GM12878 (cell line): ENCODE data around the gene BET1. TPM values are rescaled to one million over a fixed set of nuclear protein-coding genes. Genes with fewer than 3 reads are reported as not detected.
A peak's percentile ranks its signal among the peaks of the same experiment; 100 is the strongest.

Experiments
- ATAC-seq: fragments of 200-7000 bp; cut with Tn5 transposase; 3 replicates; pipeline ENCODE4 v1.9.1; 2020; ENCODE audit warnings: mild to moderate bottlenecking, moderate library complexity
- BruUV-seq: library from RNA; stranded (reverse); fragments of 400-500 nt; replicated peaks from 2 replicates; lab custom pipeline; 2021; lab: Mats Ljungman, UMichigan
- CTCF ChIA-PET: fragments of 300-600 bp; sonication (Branson Sonifier 250); formaldehyde crosslinking; extraction: SDS; loops from one replicate; lab custom pipeline; 2021; ENCODE audit warnings: inconsistent platforms; lab: Yijun Ruan, JAX
- POLR2A ChIA-PET: fragments of 350-600 bp; formaldehyde crosslinking; extraction: SDS; loops from one replicate; lab custom pipeline; 2021; ENCODE audit warnings: inconsistent platforms; lab: Charles Lee
- RAD21 ChIA-PET: fragments of 300-600 bp; sonication (Branson Sonifier 250); formaldehyde crosslinking; loops from one replicate; lab custom pipeline; 2023; ENCODE audit warnings: antibody characterized with exemption; ENCODE audit not compliant: unreplicated experiment; lab: Charles Lee
- SMC1A ChIA-PET: fragments of 300-600 bp; sonication (Branson Sonifier 250); formaldehyde crosslinking; loops from one replicate; lab custom pipeline; 2023; ENCODE audit not compliant: unreplicated experiment, uncharacterized antibody; lab: Charles Lee
- DNase-seq: peaks from one replicate; pipeline ENCODE4 v3.0.0-alpha.2; 2011; ENCODE audit warnings: low read depth, low spot score
- FAIRE-seq: peaks from 3 replicates; lab custom pipeline; 2011; peaks lifted over from hg19 to GRCh38; lab: Jason Lieb, UNC
- H2AFZ ChIP-seq: 2 replicates; pipeline ENCODE4 v1.6.0; 2011; ENCODE audit warnings: low read depth, low read length, control low read depth; ENCODE audit not compliant: control insufficient read depth
- H3K27ac ChIP-seq: 2 replicates; pipeline ENCODE4 v1.5.1; 2011; ENCODE audit warnings: control low read depth; ENCODE audit not compliant: control insufficient read depth, insufficient read depth
- H3K27me3 ChIP-seq, 2 experiments: replicated peaks in 1 of 2; 2 replicates each; pipeline versions ENCODE4 v1.6.0 to v1.6.1; 2011; ENCODE audit warnings: low read length in 1 of 2; ENCODE audit not compliant: control insufficient read depth in 2 of 2, insufficient read depth in 2 of 2
- H3K36me3 ChIP-seq, 2 experiments: 2 replicates each; pipeline ENCODE4 v1.5.1; 2011; ENCODE audit warnings: low read length in 1 of 2; ENCODE audit not compliant: control insufficient read depth in 2 of 2, insufficient read depth in 2 of 2
- H3K4me1 ChIP-seq: 2 replicates; pipeline ENCODE4 v1.6.1; 2011; ENCODE audit warnings: mild to moderate bottlenecking, low read length, moderate library complexity, mixed read lengths; ENCODE audit not compliant: control insufficient read depth, insufficient read depth
- H3K4me2 ChIP-seq: 2 replicates; pipeline ENCODE4 v1.6.0; 2011; ENCODE audit warnings: control low read depth; ENCODE audit not compliant: control insufficient read depth, insufficient read depth
- H3K4me3 ChIP-seq: fragments of 200-600 bp; sonication (generic); 2 replicates; pipeline ENCODE4 v1.5.1; 2016
- H3K79me2 ChIP-seq: 2 replicates; pipeline ENCODE4 v1.6.0; 2011; ENCODE audit warnings: low read length; ENCODE audit not compliant: control insufficient read depth, insufficient read depth
- H3K9ac ChIP-seq: 2 replicates; pipeline ENCODE4 v1.8.0; 2011; ENCODE audit warnings: low read length, control low read depth, mixed read lengths; ENCODE audit not compliant: control insufficient read depth, insufficient read depth
- H3K9me3 ChIP-seq: replicated peaks from 3 replicates; pipeline ENCODE4 v1.5.1; 2011; ENCODE audit warnings: mild to moderate bottlenecking, low read length; ENCODE audit not compliant: control insufficient read depth, insufficient read depth
- H4K20me1 ChIP-seq: 2 replicates; pipeline ENCODE4 v1.6.0; 2011; ENCODE audit not compliant: control insufficient read depth, insufficient read depth
- BHLHE40 ChIP-seq, 2 experiments: fragments of 450-650 bp in 1 of 2; IDR thresholded peaks; 2 replicates each; pipeline ENCODE4 v1.6.1; 2011 to 2017; ENCODE audit warnings: low read depth in 2 of 2, borderline replicate concordance in 1 of 2, improper control_type of control experiment in 1 of 2, low read length in 1 of 2, mild to moderate bottlenecking in 1 of 2
- CBX5 ChIP-seq: sonication (generic); IDR thresholded peaks from 2 replicates; pipeline ENCODE4 v1.6.1; 2016; ENCODE audit warnings: low read depth, moderate library complexity, mild to moderate bottlenecking, inconsistent platforms
- EED ChIP-seq: sonication (generic); IDR thresholded peaks from 2 replicates; pipeline ENCODE4 v1.6.1; 2016; ENCODE audit warnings: antibody characterized with exemption, low read depth
- ETV6 ChIP-seq, 2 experiments: fragments of 450-650 bp in 1 of 2; IDR thresholded peaks in 1 of 2; conservative IDR thresholded peaks in 1 of 2; 2 replicates each; pipeline ENCODE4 v1.6.1; 2014; ENCODE audit warnings: antibody characterized with exemption in 1 of 2, borderline replicate concordance in 1 of 2, low read depth in 1 of 2, mild to moderate bottlenecking in 1 of 2, moderate library complexity in 1 of 2
- HCFC1 ChIP-seq: fragments of 150-350 bp; IDR thresholded peaks from 2 replicates; pipeline ENCODE4 v1.6.1; 2014; ENCODE audit warnings: low read length
- IRF4 ChIP-seq: IDR thresholded peaks from 2 replicates; pipeline ENCODE4 v1.6.1; 2011; ENCODE audit warnings: low read depth, low read length
- KAT2A ChIP-seq: conservative IDR thresholded peaks from 2 replicates; pipeline ENCODE4 v1.6.1; 2011; ENCODE audit warnings: low read depth, low read length; ENCODE audit not compliant: control insufficient read depth
- MEF2B ChIP-seq: fragments of 450-650 bp; IDR thresholded peaks from 2 replicates; pipeline ENCODE4 v1.6.1; 2018; ENCODE audit warnings: mild to moderate bottlenecking, moderate library complexity; ENCODE audit not compliant: partially characterized antibody, poor library complexity, severe bottlenecking
- PML ChIP-seq: IDR thresholded peaks from 2 replicates; pipeline ENCODE4 v1.6.1; 2012; ENCODE audit warnings: low read length, inconsistent platforms
- RBBP5 ChIP-seq: fragments of 200-600 bp; sonication (generic); conservative IDR thresholded peaks from 2 replicates; pipeline ENCODE4 v1.6.1; 2016
- RFX5 ChIP-seq: IDR thresholded peaks from 2 replicates; pipeline ENCODE4 v1.6.1; 2011; ENCODE audit warnings: low read depth, low read length, improper control_type of control experiment
- RUNX3 ChIP-seq: IDR thresholded peaks from 2 replicates; pipeline ENCODE4 v1.6.1; 2012; ENCODE audit warnings: low read length, inconsistent platforms
- SMAD1 ChIP-seq: fragments of 450-650 bp; IDR thresholded peaks from 2 replicates; pipeline ENCODE4 v1.6.1; 2018; ENCODE audit warnings: mild to moderate bottlenecking, low read depth; ENCODE audit not compliant: partially characterized antibody
- SMARCA5 ChIP-seq: fragments of 450-650 bp; IDR thresholded peaks from 2 replicates; pipeline ENCODE4 v1.6.1; 2017; ENCODE audit warnings: mild to moderate bottlenecking
- SREBF1 ChIP-seq: IDR thresholded peaks from 2 replicates; pipeline ENCODE4 v1.6.1; 2012; ENCODE audit warnings: mild to moderate bottlenecking, low read length
- STAT1 ChIP-seq: fragments of 450-650 bp; conservative IDR thresholded peaks from 2 replicates; pipeline ENCODE4 v1.6.1; 2014; ENCODE audit warnings: antibody characterized with exemption, mild to moderate bottlenecking
- SUZ12 ChIP-seq: fragments of 200-600 bp; sonication (generic); IDR thresholded peaks from one replicate; pipeline ENCODE4 v1.6.1; 2018; ENCODE audit warnings: antibody characterized with exemption, mild to moderate bottlenecking; ENCODE audit not compliant: unreplicated experiment
- TBL1XR1 ChIP-seq: IDR thresholded peaks from 2 replicates; pipeline ENCODE4 v1.6.1; 2012; ENCODE audit warnings: low read depth, low read length, improper control_type of control experiment
- TCF3 ChIP-seq: IDR thresholded peaks from 2 replicates; pipeline ENCODE4 v1.6.1; 2012; ENCODE audit warnings: low read depth, mild to moderate bottlenecking, low read length, borderline replicate concordance; ENCODE audit not compliant: insufficient read depth
- YY1 ChIP-seq: IDR thresholded peaks from 2 replicates; pipeline ENCODE4 v1.6.1; 2011; ENCODE audit warnings: low read depth, mild to moderate bottlenecking, low read length
- ZBED1 ChIP-seq: IDR thresholded peaks from 2 replicates; pipeline ENCODE4 v1.6.1; 2016; ENCODE audit warnings: borderline replicate concordance
- WGBS: methylation state at CpG from one replicate; pipeline ENCODE4 v1.1.6; 2016; ENCODE audit warnings: low lambda C conversion rate; ENCODE audit not compliant: insufficient replicate concordance, insufficient coverage; ENCODE audit errors: missing lambda C conversion rate; 5-methylcytosine and 5-hydroxymethylcytosine counted together
- in situ Hi-C: fragments of 300-500 bp; cut with MboI; formaldehyde crosslinking; loops from 9 replicates; pipeline ENCODE4 v1.14.3; 2018; ENCODE audit warnings: mixed read lengths
- intact Hi-C: fragments of 100-400 bp; cut with micrococcal nuclease; formaldehyde crosslinking; loops from one replicate; pipeline ENCODE4 v1.14.2; 2022; ENCODE audit not compliant: unreplicated experiment
- polyA plus RNA-seq, 11 experiments: library from polyadenylated mRNA; depleted of rRNA in 4 of 11; unstranded in 6 of 11; stranded (reverse) in 5 of 11; fragments of >200 nt; fragmentation: Nextera tagmentation in 4 of 11; fragmentation: Illumina TruSeq in 1 of 11; extraction: Ambion mirVana in 4 of 11; extraction: Trizol in 1 of 11; gene quantifications; 1 replicate in 1 of 11; 2 replicates in 10 of 11; pipeline versions ENCODE4 v1.2.1 to v1.2.3, GENCODE V29; 2011 to 2016; ENCODE audit warnings: inconsistent platforms in 2 of 11, missing spikeins in 2 of 11, low read depth in 1 of 11
- total RNA-seq, 4 experiments: library from RNA; depleted of rRNA in 3 of 4; stranded (reverse); fragments of >200 nt in 3 of 4; fragmentation: Illumina TruSeq in 1 of 4; extraction: Trizol in 1 of 4; gene quantifications; 2 replicates each; pipeline versions ENCODE4 v1.2.1 to v1.2.3, GENCODE V29; 2013 to 2021
- TF ChIP-seq, protein P1 (sequence below): fragments of 450-650 bp; IDR thresholded peaks from 2 replicates; pipeline ENCODE4 v1.6.1; 2017; ENCODE audit warnings: mild to moderate bottlenecking, moderate library complexity
- TF ChIP-seq, protein P2 (sequence below): IDR thresholded peaks from 2 replicates; pipeline ENCODE4 v1.6.1; 2012; ENCODE audit warnings: low read depth, low read length, improper control_type of control experiment

Gene BET1
- total and polyA plus RNA-seq, 10 of the 15 experiments (the other 5 are each of a cell fraction or from before 2014, with no cell fraction given): 12.5 to 99.5 (median 28.4) TPM

DNA sequence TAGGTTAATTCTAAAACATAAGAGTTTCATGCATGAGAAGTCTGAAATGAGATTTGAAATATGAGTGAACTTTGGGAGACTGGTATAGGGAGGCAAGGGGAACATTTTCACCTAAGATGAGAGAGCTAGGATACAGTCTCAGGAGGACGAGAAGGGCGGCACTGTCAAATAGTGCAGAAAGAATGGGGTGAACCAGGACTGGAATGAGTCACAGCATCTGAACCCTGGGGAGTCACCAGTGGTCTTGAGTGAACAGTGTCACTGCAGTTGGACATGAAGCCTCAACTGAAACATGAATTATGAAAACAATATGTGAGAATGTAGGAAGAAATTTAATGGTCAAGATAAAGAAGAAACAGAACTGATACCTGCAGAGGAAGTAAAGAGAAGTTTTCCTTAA lies 48.9 kb downstream of the BET1 start:
- RAD21 ChIA-PET: no interaction called here
- TF ChIP-seq RUNX3 (peak; percentile 33; the same call in 1 of the 2 replicates), TCF3 (no peak), PML (no peak), IRF4 (peak; percentile 66; the same call in 1 of the 2 replicates), RBBP5 (no peak), BHLHE40 (IDR thresholded peaks at IDR 0.05; ENCODE audit: borderline replicate concordance in 1 of 2, low read depth in 2 of 2, low read length in 1 of 2) (no peak), YY1 (no peak), SMARCA5 (no peak), SMAD1 (no peak), CBX5 (no peak), MEF2B (no peak), ZBED1 (no peak), RFX5 (no peak), TBL1XR1 (no peak), EED (peak; percentile 42; the same call in 1 of the 2 replicates), SREBF1 (no peak), HCFC1 (no peak), STAT1 (no peak), ETV6 (conservative IDR thresholded peaks at IDR 0.05 in 1 of 2, IDR thresholded peaks at IDR 0.05 in 1 of 2; ENCODE audit: borderline replicate concordance in 1 of 2, low read depth in 1 of 2) (peak in 1 of 2 experiments; percentile 34; a peak in 1 of 4 replicates), SUZ12 (no peak), KAT2A (no peak)
- TF ChIP-seq, protein P1, sequence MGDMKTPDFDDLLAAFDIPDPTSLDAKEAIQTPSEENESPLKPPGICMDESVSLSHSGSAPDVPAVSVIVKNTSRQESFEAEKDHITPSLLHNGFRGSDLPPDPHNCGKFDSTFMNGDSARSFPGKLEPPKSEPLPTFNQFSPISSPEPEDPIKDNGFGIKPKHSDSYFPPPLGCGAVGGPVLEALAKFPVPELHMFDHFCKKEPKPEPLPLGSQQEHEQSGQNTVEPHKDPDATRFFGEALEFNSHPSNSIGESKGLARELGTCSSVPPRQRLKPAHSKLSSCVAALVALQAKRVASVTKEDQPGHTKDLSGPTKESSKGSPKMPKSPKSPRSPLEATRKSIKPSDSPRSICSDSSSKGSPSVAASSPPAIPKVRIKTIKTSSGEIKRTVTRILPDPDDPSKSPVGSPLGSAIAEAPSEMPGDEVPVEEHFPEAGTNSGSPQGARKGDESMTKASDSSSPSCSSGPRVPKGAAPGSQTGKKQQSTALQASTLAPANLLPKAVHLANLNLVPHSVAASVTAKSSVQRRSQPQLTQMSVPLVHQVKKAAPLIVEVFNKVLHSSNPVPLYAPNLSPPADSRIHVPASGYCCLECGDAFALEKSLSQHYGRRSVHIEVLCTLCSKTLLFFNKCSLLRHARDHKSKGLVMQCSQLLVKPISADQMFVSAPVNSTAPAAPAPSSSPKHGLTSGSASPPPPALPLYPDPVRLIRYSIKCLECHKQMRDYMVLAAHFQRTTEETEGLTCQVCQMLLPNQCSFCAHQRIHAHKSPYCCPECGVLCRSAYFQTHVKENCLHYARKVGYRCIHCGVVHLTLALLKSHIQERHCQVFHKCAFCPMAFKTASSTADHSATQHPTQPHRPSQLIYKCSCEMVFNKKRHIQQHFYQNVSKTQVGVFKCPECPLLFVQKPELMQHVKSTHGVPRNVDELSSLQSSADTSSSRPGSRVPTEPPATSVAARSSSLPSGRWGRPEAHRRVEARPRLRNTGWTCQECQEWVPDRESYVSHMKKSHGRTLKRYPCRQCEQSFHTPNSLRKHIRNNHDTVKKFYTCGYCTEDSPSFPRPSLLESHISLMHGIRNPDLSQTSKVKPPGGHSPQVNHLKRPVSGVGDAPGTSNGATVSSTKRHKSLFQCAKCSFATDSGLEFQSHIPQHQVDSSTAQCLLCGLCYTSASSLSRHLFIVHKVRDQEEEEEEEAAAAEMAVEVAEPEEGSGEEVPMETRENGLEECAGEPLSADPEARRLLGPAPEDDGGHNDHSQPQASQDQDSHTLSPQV: no peak
- TF ChIP-seq, protein P2, sequence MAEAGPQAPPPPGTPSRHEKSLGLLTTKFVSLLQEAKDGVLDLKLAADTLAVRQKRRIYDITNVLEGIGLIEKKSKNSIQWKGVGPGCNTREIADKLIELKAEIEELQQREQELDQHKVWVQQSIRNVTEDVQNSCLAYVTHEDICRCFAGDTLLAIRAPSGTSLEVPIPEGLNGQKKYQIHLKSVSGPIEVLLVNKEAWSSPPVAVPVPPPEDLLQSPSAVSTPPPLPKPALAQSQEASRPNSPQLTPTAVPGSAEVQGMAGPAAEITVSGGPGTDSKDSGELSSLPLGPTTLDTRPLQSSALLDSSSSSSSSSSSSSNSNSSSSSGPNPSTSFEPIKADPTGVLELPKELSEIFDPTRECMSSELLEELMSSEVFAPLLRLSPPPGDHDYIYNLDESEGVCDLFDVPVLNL: no peak

More for the DNA sequence above, 48.9 kb downstream of the BET1 start:
- no peak overlapping the region for H3K27ac ChIP-seq
- H3K27me3 ChIP-seq: no peaks in the 10 kb centered on the region
- no peaks in the 10 kb centered on the region for H3K36me3 ChIP-seq
- no peak overlapping the region for H3K4me3 ChIP-seq
- FAIRE-seq (no peak), DNase-seq (peak; percentile 19), ATAC-seq (peak; percentile 91)
- no peaks in the 10 kb centered on the region for H3K79me2 ChIP-seq
- in situ Hi-C loops: no loop called here
- no peak overlapping the region for H2AFZ ChIP-seq
- H3K4me2 ChIP-seq: no peak overlapping the region
- H3K9ac ChIP-seq: no peak overlapping the region
- H3K9me3 ChIP-seq: no peaks in the 10 kb centered on the region
- no TSS peak for BruUV-seq
- ChIA-PET SMC1A (no interaction called here), POLR2A (no interaction called here), CTCF (interaction anchor here (2.0 kb wide), 2 partner anchors 52 to 132 kb away, joined by 6 read pairs; no protein-coding TSS in a partner anchor)
- H3K4me1 ChIP-seq: no peaks in the 10 kb centered on the region
- intact Hi-C loops: no loop called here
- 0% methylated on average over 2 of the region's 2 CpGs for WGBS
- no peaks in the 10 kb centered on the region for H4K20me1 ChIP-seq
